Measurements from ENCODE around the gene RYR1. TPM values are rescaled to one million over a fixed set of nuclear protein-coding genes. Genes with fewer than 3 reads are reported as not detected.

The RYR1 gene
- total and polyA plus RNA-seq, 10 of the 15 experiments (the other 5 are each of a cell fraction or from before 2014, with no cell fraction given) = under 0.01 to 0.32 (median 0.07) TPM; not detected in 1

DNA sequence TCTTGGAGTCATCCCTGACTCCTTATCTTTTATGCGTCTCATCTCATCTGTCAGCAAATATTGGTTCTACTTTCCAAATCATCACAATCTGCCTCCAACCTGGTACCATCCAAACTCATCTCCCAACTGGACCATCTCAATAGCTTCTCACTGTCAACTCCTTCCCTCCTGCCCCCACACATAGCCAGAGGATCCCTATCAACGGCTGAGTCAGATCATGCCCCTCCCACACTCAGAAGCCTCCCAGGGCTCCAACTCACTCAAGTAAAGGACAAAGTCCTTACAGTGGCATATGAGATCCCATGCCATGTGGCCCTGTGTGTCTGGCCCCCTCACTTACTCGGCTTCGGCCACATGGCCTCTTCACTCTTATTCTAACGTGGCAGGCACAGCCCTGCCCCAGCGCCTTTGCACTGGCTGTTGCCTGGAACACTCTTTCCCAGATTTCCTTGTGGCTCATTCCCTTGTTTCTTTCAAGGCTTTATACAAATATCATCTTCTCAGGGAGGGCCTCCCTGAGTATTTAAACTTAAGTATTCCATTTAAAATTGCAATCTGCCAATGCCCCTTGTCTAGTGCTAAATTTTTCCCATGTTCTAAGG, 40.7 kb upstream of the RYR1 start:
- no peak overlapping the region for H3K9ac ChIP-seq (ENCODE audit: control insufficient read depth, insufficient read depth, low read length)
- POLR2A ChIA-PET = interaction anchor here (0.7 kb wide), 1 partner anchor 70 kb away, joined by 10 read pairs; no protein-coding TSS in a partner anchor
- WGBS (ENCODE audit: insufficient coverage, insufficient replicate concordance, low lambda C conversion rate, missing lambda C conversion rate) = 61% methylated on average over 6 of the region's 6 CpGs
- no peak for TF ChIP-seq FOXM1 (IDR thresholded peaks at IDR 0.05; ENCODE audit: low read depth, low read length)
- TF ChIP-seq CHD4 (IDR thresholded peaks at IDR 0.05) = no peak
- no peak for TF ChIP-seq ELK1 (IDR thresholded peaks at IDR 0.05; ENCODE audit: low read depth, low read length)
- TF ChIP-seq RBBP5 (conservative IDR thresholded peaks at IDR 0.05) = no peak
- no peak for TF ChIP-seq SMC3 (IDR thresholded peaks at IDR 0.05; ENCODE audit: borderline replicate concordance, low read length)
- no peak for TF ChIP-seq PBX3 (IDR thresholded peaks at IDR 0.05; ENCODE audit: insufficient replicate concordance, low read depth, low read length)
- no peak for TF ChIP-seq BCL3 (IDR thresholded peaks at IDR 0.05; ENCODE audit: borderline replicate concordance, insufficient read depth, low read depth, low read length, poor library complexity, severe bottlenecking)
- TF ChIP-seq, protein P1, sequence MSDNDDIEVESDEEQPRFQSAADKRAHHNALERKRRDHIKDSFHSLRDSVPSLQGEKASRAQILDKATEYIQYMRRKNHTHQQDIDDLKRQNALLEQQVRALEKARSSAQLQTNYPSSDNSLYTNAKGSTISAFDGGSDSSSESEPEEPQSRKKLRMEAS (IDR thresholded peaks at IDR 0.05; ENCODE audit: low read depth, low read length) = no peak
- no peak for TF ChIP-seq TCF12 (IDR thresholded peaks at IDR 0.05; ENCODE audit: low read depth, low read length)
- TF ChIP-seq SKIL (IDR thresholded peaks at IDR 0.05; ENCODE audit: low read depth, poor library complexity, severe bottlenecking) = no peak
- TF ChIP-seq, protein P2, sequence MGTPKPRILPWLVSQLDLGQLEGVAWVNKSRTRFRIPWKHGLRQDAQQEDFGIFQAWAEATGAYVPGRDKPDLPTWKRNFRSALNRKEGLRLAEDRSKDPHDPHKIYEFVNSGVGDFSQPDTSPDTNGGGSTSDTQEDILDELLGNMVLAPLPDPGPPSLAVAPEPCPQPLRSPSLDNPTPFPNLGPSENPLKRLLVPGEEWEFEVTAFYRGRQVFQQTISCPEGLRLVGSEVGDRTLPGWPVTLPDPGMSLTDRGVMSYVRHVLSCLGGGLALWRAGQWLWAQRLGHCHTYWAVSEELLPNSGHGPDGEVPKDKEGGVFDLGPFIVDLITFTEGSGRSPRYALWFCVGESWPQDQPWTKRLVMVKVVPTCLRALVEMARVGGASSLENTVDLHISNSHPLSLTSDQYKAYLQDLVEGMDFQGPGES (IDR thresholded peaks at IDR 0.05) = no peak
- TF ChIP-seq NFYA (IDR thresholded peaks at IDR 0.05; ENCODE audit: borderline replicate concordance, low read depth, low read length) = no peak

More for the DNA sequence above, 40.7 kb upstream of the RYR1 start:
- BruUV-seq (replicated peaks) = no TSS peak
- no peaks in the 10 kb centered on the region for H3K79me2 ChIP-seq (ENCODE audit: control insufficient read depth, insufficient read depth, low read length)
- in situ Hi-C loops (cut with MboI) = no loop called here
- ChIA-PET CTCF (interaction anchor here (1.0 kb wide), 1 partner anchor 10 kb away, joined by 5 read pairs; the partner anchor contains the start of gene FAM98C), RAD21 (ENCODE audit: unreplicated experiment) (no interaction called here), SMC1A (ENCODE audit: uncharacterized antibody, unreplicated experiment) (no interaction called here)
- no peak for FAIRE-seq
- H3K4me2 ChIP-seq (ENCODE audit: control insufficient read depth, insufficient read depth) = no peak overlapping the region
- H3K9me3 ChIP-seq (replicated peaks; ENCODE audit: control insufficient read depth, insufficient read depth, low read length) = no peaks in the 10 kb centered on the region
- intact Hi-C loops (cut with micrococcal nuclease; ENCODE audit: unreplicated experiment) = no loop called here
- no peak overlapping the region for H3K4me3 ChIP-seq
- DNase-seq (ENCODE audit: low read depth, low spot score) = no peak
- H3K36me3 ChIP-seq (ENCODE audit: control insufficient read depth in 2 of 2, insufficient read depth in 2 of 2, low read length in 1 of 2) = no peaks in the 10 kb centered on the region
- no peak for ATAC-seq
- no peak overlapping the region for H2AFZ ChIP-seq (ENCODE audit: control insufficient read depth, low read depth, low read length)
- peaks cover 5% of the 10 kb centered on the region; the same call in 1 of the 2 replicates for H3K4me1 ChIP-seq (ENCODE audit: control insufficient read depth, insufficient read depth, low read length)
- H3K27ac ChIP-seq (ENCODE audit: control insufficient read depth, insufficient read depth) = no peak overlapping the region
- peaks cover 2 to 5% of the 10 kb centered on the region in 2 experiments; a peak in 3 of 4 replicates for H3K27me3 ChIP-seq (replicated peaks in 1 of 2; ENCODE audit: control insufficient read depth in 2 of 2, insufficient read depth in 2 of 2, low read length in 1 of 2)
- no peaks in the 10 kb centered on the region; the same call in 1 of the 2 replicates for H4K20me1 ChIP-seq (ENCODE audit: control insufficient read depth, insufficient read depth)
